Thoracic aorta (tissue), 2 donors: Measurements from ENCODE around the gene KRTAP6-2. TPM values are rescaled to one million over a fixed set of nuclear protein-coding genes. Genes with fewer than 3 reads are reported as not detected.

ENCODE experiments used
- ATAC-seq: fragments of 150-250 bp; one replicate; pipeline ENCODE4 v1.8.0; 2017; ENCODE audit warnings: low read depth; ENCODE audit not compliant: insufficient number of reproducible peaks, low FRiP score
- DNase-seq: peaks from one replicate; pipeline ENCODE4 v3.0.0-alpha.2; 2020; ENCODE audit warnings: low spot score
- H3K27ac ChIP-seq, 2 donors: fragments of 200-600 bp; sonication (generic); 1 replicate in 1 of 2; 2 replicates in 1 of 2; pipeline ENCODE4 v1.5.1; 2016; ENCODE audit warnings: mild to moderate bottlenecking in 2 of 2, moderate library complexity in 2 of 2
- H3K27me3 ChIP-seq: fragments of 200-600 bp; sonication (generic); replicated peaks from 2 replicates; pipeline ENCODE4 v1.6.0; 2016; ENCODE audit warnings: mild to moderate bottlenecking; ENCODE audit not compliant: insufficient read depth
- H3K36me3 ChIP-seq: fragments of 200-600 bp; sonication (generic); one replicate; pipeline ENCODE4 v1.5.1; 2016
- H3K4me1 ChIP-seq, 2 donors: fragments of 200-600 bp; sonication (generic); 1 replicate in 1 of 2; 2 replicates in 1 of 2; pipeline versions ENCODE4 v1.5.1 to v1.6.0; 2016; ENCODE audit warnings: low read depth in 2 of 2, mild to moderate bottlenecking in 1 of 2; ENCODE audit not compliant: control insufficient read depth in 1 of 2
- H3K4me3 ChIP-seq: fragments of 200-600 bp; sonication (generic); 2 replicates; pipeline ENCODE4 v1.5.1; 2016; ENCODE audit warnings: mild to moderate bottlenecking
- H3K9me3 ChIP-seq: fragments of 200-600 bp; sonication (generic); 2 replicates; pipeline ENCODE4 v1.5.1; 2016
- total RNA-seq, 2 donors: library from RNA; depleted of rRNA; stranded (reverse); fragments of >200 nt; gene quantifications; one replicate each; pipeline versions ENCODE4 v1.1.0 to v1.2.3, GENCODE V29; 2016
- TF ChIP-seq, protein P1 (sequence below): fragments of 200-600 bp; sonication (generic); IDR thresholded peaks from one replicate; pipeline ENCODE4 v1.5.1; 2019; ENCODE audit warnings: antibody characterized with exemption

Gene KRTAP6-2
- total RNA-seq, 2 donors from 2014 or later = not detected

DNA sequence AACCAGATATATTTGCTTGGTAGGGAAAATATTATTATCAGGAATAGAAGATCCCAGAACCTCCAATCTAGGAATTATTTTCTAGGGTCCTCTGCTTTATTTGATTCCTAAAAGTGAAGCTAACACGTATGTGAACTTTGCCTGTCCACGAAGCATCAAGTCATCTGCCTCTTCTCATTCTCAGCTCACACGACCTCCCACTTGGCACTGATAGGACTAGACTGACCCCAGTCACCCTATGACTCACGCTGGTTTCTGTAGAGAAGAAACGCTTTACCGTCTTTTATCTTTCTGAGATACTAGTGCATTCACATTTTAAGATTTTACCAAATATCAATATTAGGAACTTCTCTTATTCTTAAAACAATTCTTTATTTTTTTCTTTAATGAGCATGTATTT, 35.6 kb downstream of the KRTAP6-2 start:
- Histone ChIP-seq H3K36me3 (no peaks in the 10 kb centered on the region), H3K4me1 (no peaks in the 10 kb centered on the region), H3K9me3 (no peaks in the 10 kb centered on the region), H3K27ac (no peak overlapping the region), H3K4me3 (no peak overlapping the region), H3K27me3 (no peaks in the 10 kb centered on the region)
- no peak for ATAC-seq
- DNase-seq = no peak
- TF ChIP-seq, protein P1, sequence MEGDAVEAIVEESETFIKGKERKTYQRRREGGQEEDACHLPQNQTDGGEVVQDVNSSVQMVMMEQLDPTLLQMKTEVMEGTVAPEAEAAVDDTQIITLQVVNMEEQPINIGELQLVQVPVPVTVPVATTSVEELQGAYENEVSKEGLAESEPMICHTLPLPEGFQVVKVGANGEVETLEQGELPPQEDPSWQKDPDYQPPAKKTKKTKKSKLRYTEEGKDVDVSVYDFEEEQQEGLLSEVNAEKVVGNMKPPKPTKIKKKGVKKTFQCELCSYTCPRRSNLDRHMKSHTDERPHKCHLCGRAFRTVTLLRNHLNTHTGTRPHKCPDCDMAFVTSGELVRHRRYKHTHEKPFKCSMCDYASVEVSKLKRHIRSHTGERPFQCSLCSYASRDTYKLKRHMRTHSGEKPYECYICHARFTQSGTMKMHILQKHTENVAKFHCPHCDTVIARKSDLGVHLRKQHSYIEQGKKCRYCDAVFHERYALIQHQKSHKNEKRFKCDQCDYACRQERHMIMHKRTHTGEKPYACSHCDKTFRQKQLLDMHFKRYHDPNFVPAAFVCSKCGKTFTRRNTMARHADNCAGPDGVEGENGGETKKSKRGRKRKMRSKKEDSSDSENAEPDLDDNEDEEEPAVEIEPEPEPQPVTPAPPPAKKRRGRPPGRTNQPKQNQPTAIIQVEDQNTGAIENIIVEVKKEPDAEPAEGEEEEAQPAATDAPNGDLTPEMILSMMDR = no peak

DNA sequence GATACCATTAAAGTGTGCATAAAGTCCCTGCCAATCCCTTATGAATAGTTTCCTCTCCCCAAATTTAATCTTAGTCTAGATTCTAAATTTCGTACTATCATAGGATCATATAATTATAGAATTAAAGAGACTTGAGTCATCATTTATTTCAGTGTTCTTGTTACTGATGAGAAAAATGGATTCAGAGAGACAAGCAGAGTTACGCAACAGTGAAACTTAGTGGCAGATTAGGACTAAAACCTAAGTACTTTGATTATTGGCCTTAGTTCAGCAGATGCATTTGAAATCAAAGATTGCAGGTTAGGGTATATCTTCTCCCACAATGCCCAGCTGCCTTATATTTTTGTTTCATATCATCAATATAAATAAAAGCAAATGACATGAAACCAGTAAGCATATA, 36.7 kb downstream of the KRTAP6-2 start:
- TF ChIP-seq, protein P1 = no peak
- Histone ChIP-seq H3K27ac (no peak overlapping the region), H3K9me3 (no peaks in the 10 kb centered on the region), H3K4me1 (no peaks in the 10 kb centered on the region), H3K36me3 (no peaks in the 10 kb centered on the region), H3K4me3 (no peak overlapping the region), H3K27me3 (no peaks in the 10 kb centered on the region)
- ATAC-seq (no peak), DNase-seq (no peak)

GRCh38 chr21:30561264-30561895, 37.3 kb downstream of the KRTAP6-2 start, which contains the start of gene KRTAP19-7:
Gene KRTAP19-7, minus strand, starts transcription at chr21:30561314. Its CDS starts 25 bp downstream, at chr21:30561289.
- no peak within 1 kb of the TSS for H3K27ac ChIP-seq
- H3K4me3 ChIP-seq = no peak within 1 kb of the TSS
- H3K9me3 ChIP-seq = no peaks in the 10 kb centered on the region
- TF ChIP-seq, protein P1 = no peak
- no peaks in the 10 kb centered on the region for H3K4me1 ChIP-seq
- DNase-seq = no peak
- H3K27me3 ChIP-seq = no peaks in the 10 kb centered on the region
- no peak for ATAC-seq
- no peaks in the 10 kb centered on the region for H3K36me3 ChIP-seq

- no peaks in the 10 kb centered on the region for H3K9me3 ChIP-seq
- H3K27me3 ChIP-seq = no peaks in the 10 kb centered on the region
- no peaks in the 10 kb centered on the region for H3K4me1 ChIP-seq
- ATAC-seq (no peak), DNase-seq (no peak)
- no peak overlapping the region for H3K4me3 ChIP-seq
- no peaks in the 10 kb centered on the region for H3K36me3 ChIP-seq
- TF ChIP-seq, protein P1 = no peak
- no peak overlapping the region for H3K27ac ChIP-seq
These were observed 43.6 kb downstream of the KRTAP6-2 start for GRCh38 chr21:30555095-30555494.

DNA sequence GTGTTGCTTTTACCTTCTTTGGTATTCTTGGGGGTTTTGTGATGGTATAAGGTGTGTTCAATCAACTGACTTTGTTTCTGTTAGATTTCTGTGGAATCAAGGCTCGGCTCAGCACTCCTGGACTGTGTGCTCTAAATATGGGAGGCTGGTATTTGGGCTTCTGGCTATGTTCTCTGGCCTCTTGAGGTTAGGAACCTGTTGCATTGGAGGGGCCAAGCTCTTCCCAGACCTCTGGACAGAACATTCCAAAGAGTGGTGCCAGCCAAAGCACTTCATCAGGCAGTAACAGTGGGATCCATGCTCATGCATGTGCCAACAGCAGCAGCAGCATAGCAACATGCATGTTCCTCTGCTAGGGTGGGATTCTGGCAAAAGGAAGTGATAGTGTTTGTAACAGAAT, 45.9 kb downstream of the KRTAP6-2 start:
- H3K27me3 ChIP-seq = no peaks in the 10 kb centered on the region
- H3K27ac ChIP-seq = no peak overlapping the region
- no peak overlapping the region for H3K4me3 ChIP-seq
- no peak for ATAC-seq
- TF ChIP-seq, protein P1 = no peak
- DNase-seq = no peak
- H3K9me3 ChIP-seq = no peaks in the 10 kb centered on the region
- no peaks in the 10 kb centered on the region for H3K36me3 ChIP-seq
- H3K4me1 ChIP-seq = no peaks in the 10 kb centered on the region

Other genes with a start within 250 kb of the KRTAP6-2 start
- gene KRTAP13-2, start 226.6 kb downstream of the KRTAP6-2 start, total RNA-seq = not detected
- gene KRTAP13-1, start 202.9 kb downstream of the KRTAP6-2 start, total RNA-seq = not detected
- not detected for gene KRTAP13-3, start 173.0 kb downstream of the KRTAP6-2 start, total RNA-seq
- gene KRTAP13-4, start 168.7 kb downstream of the KRTAP6-2 start, total RNA-seq = not detected
- gene KRTAP15-1, start 158.6 kb downstream of the KRTAP6-2 start, total RNA-seq = not detected
- gene KRTAP19-1, start 118.5 kb downstream of the KRTAP6-2 start, total RNA-seq = not detected
- not detected for gene KRTAP19-2, start 111.5 kb downstream of the KRTAP6-2 start, total RNA-seq
- not detected for gene KRTAP19-3, start 106.9 kb downstream of the KRTAP6-2 start, total RNA-seq
- gene KRTAP19-4, start 101.7 kb downstream of the KRTAP6-2 start, total RNA-seq = not detected
- gene KRTAP19-5, start 96.8 kb downstream of the KRTAP6-2 start, total RNA-seq = not detected
- gene KRTAP19-6, start 57.0 kb downstream of the KRTAP6-2 start, total RNA-seq = not detected
- gene KRTAP19-7, start 37.6 kb downstream of the KRTAP6-2 start, total RNA-seq = not detected
- not detected for gene KRTAP22-2, start 8.5 kb downstream of the KRTAP6-2 start, total RNA-seq
- gene KRTAP6-3, start 6.5 kb downstream of the KRTAP6-2 start, total RNA-seq = not detected
- gene KRTAP22-1, start 2.2 kb upstream of the KRTAP6-2 start, total RNA-seq = not detected
- gene KRTAP6-1, start 15.0 kb upstream of the KRTAP6-2 start, total RNA-seq = not detected
- not detected for gene KRTAP20-1, start 17.5 kb upstream of the KRTAP6-2 start, total RNA-seq
- not detected for gene KRTAP20-4, start 21.7 kb upstream of the KRTAP6-2 start, total RNA-seq
- gene KRTAP20-2, start 36.3 kb upstream of the KRTAP6-2 start, total RNA-seq = not detected
- gene KRTAP20-3, start 44.0 kb upstream of the KRTAP6-2 start, total RNA-seq = not detected
- not detected for gene KRTAP21-3, start 119.9 kb upstream of the KRTAP6-2 start, total RNA-seq
- not detected for gene KRTAP21-2, start 148.4 kb upstream of the KRTAP6-2 start, total RNA-seq
- gene KRTAP21-1, start 156.5 kb upstream of the KRTAP6-2 start, total RNA-seq = not detected
- gene KRTAP8-1, start 214.4 kb upstream of the KRTAP6-2 start, total RNA-seq = not detected
- gene KRTAP7-1, start 230.9 kb upstream of the KRTAP6-2 start, total RNA-seq = not detected